ENCODE data around the gene FAM204A.

DNA sequence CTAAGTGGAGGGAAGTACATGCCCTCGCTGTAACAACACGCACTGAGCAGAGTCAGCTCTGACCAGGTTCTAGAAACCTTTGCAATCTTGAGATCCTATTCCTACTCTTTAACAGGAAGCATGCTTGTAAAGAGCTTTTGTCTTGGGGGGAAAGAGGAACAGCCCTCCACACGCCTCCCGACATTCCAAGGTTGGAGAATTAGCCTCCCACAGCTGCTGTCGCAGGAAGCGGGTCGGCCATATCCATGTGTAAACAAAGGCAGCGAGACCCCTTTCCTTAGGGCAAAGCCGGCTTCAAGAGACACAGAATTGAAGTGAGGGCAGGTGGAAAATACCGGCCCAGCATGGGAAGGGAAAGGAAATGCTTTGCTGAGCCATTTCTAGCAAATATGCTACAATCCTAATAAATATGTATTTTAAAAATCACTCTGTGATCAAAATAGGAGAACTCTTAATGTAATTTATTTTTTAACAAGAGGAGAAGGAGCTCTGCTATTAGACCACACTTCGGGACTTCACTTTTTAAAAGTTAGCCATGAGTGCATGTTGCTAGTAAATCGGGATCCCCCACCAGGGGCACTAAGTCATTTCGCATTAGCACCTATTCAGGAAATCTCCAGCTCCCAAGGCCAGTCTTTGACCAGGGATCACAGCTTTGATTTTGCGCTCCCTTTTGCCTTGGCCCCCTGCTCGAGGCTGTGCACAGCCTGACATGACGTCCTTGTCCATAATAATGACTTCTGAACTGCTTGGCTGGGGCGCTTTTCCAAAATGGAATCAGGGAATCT lies 55.9 kb downstream of the FAM204A start:
- no peak for TF ChIP-seq POLR2A (IDR thresholded peaks at IDR 0.05; ENCODE audit: low read depth, low read length)
- no peak for TF ChIP-seq POLR2AphosphoS5 (IDR thresholded peaks at IDR 0.05; ENCODE audit: low read depth, low read length)
- TF ChIP-seq TAF1 (IDR thresholded peaks at IDR 0.05; ENCODE audit: borderline replicate concordance, low read depth, low read length): no peak
